ENCODE results near the gene ACTL7B. TPM values are rescaled to one million over a fixed set of nuclear protein-coding genes. Genes with fewer than 3 reads are reported as not detected.

ACTL7B gene
- total RNA-seq, 1 experiment from 2014 or later: not detected

DNA sequence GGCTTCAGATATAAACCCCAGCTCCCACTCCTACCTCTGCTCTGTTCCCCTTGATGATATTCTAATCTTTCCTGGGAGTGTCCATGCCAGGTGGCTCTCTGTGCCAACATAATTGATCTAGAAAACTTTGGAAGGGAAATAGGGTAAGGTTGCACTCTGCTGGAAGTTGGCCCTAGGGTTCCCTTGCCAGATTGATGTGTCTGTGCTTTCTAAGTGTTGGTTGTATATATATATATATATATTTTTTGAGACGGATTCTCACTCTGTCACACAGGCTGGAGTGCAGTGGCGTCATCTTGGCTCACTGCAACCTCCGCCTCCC, 23.6 kb downstream of the ACTL7B start:
- Mint-ChIP-seq H3K27me3 (ENCODE audit: insufficient read depth, unreplicated experiment) (no peaks in the 10 kb centered on the region), H3K36me3 (ENCODE audit: insufficient read depth, unreplicated experiment) (no peaks in the 10 kb centered on the region), H3K4me1 (ENCODE audit: insufficient read depth, unreplicated experiment) (peaks cover 32% of the 10 kb centered on the region), H3K4me3 (ENCODE audit: unreplicated experiment) (no peak overlapping the region), H3K27ac (ENCODE audit: low read depth, unreplicated experiment) (no peak overlapping the region), H3K9me3 (ENCODE audit: unreplicated experiment) (no peaks in the 10 kb centered on the region)
- ChIA-PET CTCF (no interaction called here), POLR2A (interaction anchor here (0.9 to 1.2 kb wide), 2 partner anchors 45 to 264 kb away, joined by 3 to 4 read pairs; no protein-coding TSS in a partner anchor)
- TF ChIP-seq, protein P1, sequence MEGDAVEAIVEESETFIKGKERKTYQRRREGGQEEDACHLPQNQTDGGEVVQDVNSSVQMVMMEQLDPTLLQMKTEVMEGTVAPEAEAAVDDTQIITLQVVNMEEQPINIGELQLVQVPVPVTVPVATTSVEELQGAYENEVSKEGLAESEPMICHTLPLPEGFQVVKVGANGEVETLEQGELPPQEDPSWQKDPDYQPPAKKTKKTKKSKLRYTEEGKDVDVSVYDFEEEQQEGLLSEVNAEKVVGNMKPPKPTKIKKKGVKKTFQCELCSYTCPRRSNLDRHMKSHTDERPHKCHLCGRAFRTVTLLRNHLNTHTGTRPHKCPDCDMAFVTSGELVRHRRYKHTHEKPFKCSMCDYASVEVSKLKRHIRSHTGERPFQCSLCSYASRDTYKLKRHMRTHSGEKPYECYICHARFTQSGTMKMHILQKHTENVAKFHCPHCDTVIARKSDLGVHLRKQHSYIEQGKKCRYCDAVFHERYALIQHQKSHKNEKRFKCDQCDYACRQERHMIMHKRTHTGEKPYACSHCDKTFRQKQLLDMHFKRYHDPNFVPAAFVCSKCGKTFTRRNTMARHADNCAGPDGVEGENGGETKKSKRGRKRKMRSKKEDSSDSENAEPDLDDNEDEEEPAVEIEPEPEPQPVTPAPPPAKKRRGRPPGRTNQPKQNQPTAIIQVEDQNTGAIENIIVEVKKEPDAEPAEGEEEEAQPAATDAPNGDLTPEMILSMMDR (IDR thresholded peaks at IDR 0.05; ENCODE audit: unreplicated experiment): no peak
- DNase-seq (ENCODE audit: unreplicated experiment): no peak
- no TSS peak for BruUV-seq (replicated peaks)
- intact Hi-C loops (cut with micrococcal nuclease): no loop called here

DNA sequence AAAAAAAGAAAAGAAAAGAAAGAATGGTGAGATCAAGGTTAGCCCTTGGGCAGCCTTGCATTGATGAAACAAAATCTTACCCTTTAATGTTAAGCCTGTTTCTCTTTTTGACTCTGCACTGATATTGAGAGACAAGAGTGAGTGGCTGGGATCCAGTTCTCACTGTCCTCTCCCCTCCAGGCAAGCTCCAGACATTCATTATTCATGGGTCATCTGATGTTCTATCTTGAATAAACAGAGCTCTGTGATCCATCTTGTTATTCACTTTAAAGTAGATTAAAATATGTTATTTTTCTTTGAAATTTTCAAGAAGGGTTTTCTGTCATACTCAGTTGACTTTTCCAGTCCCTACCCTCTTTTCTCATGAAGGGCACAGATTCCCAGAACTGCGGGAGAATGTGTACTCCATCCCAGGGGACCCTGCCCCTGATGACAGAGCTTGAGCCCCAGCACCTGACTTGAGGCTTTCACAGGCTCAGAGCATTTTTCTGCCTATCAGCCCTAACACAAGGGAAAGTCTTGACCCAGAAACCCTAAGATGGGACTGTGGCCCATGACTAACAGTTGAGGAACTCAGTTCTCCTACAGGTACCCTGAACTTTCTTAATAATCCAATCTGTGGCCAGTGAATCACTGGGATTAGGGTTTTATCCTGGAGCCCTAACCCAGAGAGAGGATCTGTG, 24.1 kb downstream of the ACTL7B start:
- ChIA-PET POLR2A (interaction anchor here (0.9 to 1.2 kb wide), 2 partner anchors 45 to 263 kb away, joined by 3 to 4 read pairs; no protein-coding TSS in a partner anchor), CTCF (interaction anchor here (0.7 kb wide), 1 partner anchor 1050 kb away, joined by 3 read pairs; no protein-coding TSS in a partner anchor)
- DNase-seq (ENCODE audit: unreplicated experiment): peak; percentile 11
- TF ChIP-seq, protein P1 (IDR thresholded peaks at IDR 0.05; ENCODE audit: unreplicated experiment): no peak
- no peak overlapping the region for H3K27ac Mint-ChIP-seq (ENCODE audit: low read depth, unreplicated experiment)
- H3K4me1 Mint-ChIP-seq (ENCODE audit: insufficient read depth, unreplicated experiment): peaks cover 27% of the 10 kb centered on the region
- no peaks in the 10 kb centered on the region for H3K9me3 Mint-ChIP-seq (ENCODE audit: unreplicated experiment)
- intact Hi-C loops (cut with micrococcal nuclease): no loop called here
- H3K27me3 Mint-ChIP-seq (ENCODE audit: insufficient read depth, unreplicated experiment): no peaks in the 10 kb centered on the region
- no peak overlapping the region for H3K4me3 Mint-ChIP-seq (ENCODE audit: unreplicated experiment)
- BruUV-seq (replicated peaks): no TSS peak
- H3K36me3 Mint-ChIP-seq (ENCODE audit: insufficient read depth, unreplicated experiment): no peaks in the 10 kb centered on the region

DNA sequence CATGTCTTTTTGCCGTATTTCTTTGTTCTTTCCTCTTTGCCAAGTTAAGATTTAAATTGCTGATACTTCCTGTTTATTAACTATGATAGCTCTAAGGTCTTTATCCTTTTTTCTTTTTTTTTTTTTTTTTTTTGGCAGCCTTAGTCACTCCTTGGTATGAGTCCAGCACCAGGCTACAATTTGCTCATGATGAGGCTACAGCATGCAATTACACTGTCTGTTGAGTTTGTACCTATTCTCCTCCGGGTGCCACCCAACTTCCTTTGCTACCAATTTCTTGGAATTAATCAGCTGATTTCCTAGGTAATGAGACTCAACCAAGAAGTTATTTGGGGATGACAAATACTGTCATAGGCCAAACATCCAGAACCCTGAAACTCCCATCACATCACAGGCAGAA, 25.5 kb downstream of the ACTL7B start:
- no TSS peak for BruUV-seq (replicated peaks)
- Mint-ChIP-seq H3K27ac (ENCODE audit: low read depth, unreplicated experiment) (peak overlapping the region; percentile 13), H3K27me3 (ENCODE audit: insufficient read depth, unreplicated experiment) (no peaks in the 10 kb centered on the region), H3K4me1 (ENCODE audit: insufficient read depth, unreplicated experiment) (peaks cover 15% of the 10 kb centered on the region), H3K4me3 (ENCODE audit: unreplicated experiment) (no peak overlapping the region), H3K36me3 (ENCODE audit: insufficient read depth, unreplicated experiment) (no peaks in the 10 kb centered on the region), H3K9me3 (ENCODE audit: unreplicated experiment) (no peaks in the 10 kb centered on the region)
- TF ChIP-seq, protein P1 (IDR thresholded peaks at IDR 0.05; ENCODE audit: unreplicated experiment): no peak
- ChIA-PET CTCF (interaction anchor here (0.5 to 0.7 kb wide), 5 partner anchors 457 to 1693 kb away, joined by 3 to 5 read pairs (median 4); no protein-coding TSS in a partner anchor), POLR2A (no interaction called here)
- DNase-seq (ENCODE audit: unreplicated experiment): peak; percentile 44
- intact Hi-C loops (cut with micrococcal nuclease): no loop called here

DNA sequence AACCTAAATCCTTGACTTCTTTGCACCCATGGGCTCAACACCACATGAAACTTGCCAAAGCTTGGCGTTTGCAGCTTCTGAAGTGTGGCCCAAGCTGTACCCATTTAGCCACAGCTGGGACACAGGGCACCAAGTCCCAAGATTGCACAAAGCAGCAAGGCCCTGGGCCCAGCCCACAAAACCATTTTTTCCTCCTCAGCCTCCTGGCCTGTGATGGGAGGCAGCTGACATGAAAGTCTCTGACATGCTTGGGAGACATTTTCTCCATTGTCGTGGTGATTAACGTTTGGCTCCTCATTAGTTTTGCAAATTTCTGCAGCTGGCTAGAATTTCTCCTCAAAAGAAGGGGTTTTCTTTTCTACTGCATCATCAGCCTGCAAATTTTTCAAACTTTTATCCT, 32.0 kb downstream of the ACTL7B start:
- CTCF ChIA-PET: no interaction called here

More for the DNA sequence above, 32.0 kb downstream of the ACTL7B start:
- POLR2A ChIA-PET: no interaction called here
- Mint-ChIP-seq H3K27ac (ENCODE audit: low read depth, unreplicated experiment) (no peak overlapping the region), H3K36me3 (ENCODE audit: insufficient read depth, unreplicated experiment) (no peaks in the 10 kb centered on the region), H3K4me3 (ENCODE audit: unreplicated experiment) (no peak overlapping the region), H3K27me3 (ENCODE audit: insufficient read depth, unreplicated experiment) (no peaks in the 10 kb centered on the region), H3K4me1 (ENCODE audit: insufficient read depth, unreplicated experiment) (no peaks in the 10 kb centered on the region), H3K9me3 (ENCODE audit: unreplicated experiment) (peaks cover 12% of the 10 kb centered on the region)
- no peak for DNase-seq (ENCODE audit: unreplicated experiment)
- TF ChIP-seq, protein P1 (IDR thresholded peaks at IDR 0.05; ENCODE audit: unreplicated experiment): no peak
- BruUV-seq (replicated peaks): no TSS peak
- intact Hi-C loops (cut with micrococcal nuclease): no loop called here
